Measurements from ENCODE around the gene CD300H. TPM values are rescaled to one million over a fixed set of nuclear protein-coding genes. Genes with fewer than 3 reads are reported as not detected.

The CD300H gene
- total RNA-seq, 2 donors from 2014 or later, result 0.45 TPM; not detected in 1

DNA sequence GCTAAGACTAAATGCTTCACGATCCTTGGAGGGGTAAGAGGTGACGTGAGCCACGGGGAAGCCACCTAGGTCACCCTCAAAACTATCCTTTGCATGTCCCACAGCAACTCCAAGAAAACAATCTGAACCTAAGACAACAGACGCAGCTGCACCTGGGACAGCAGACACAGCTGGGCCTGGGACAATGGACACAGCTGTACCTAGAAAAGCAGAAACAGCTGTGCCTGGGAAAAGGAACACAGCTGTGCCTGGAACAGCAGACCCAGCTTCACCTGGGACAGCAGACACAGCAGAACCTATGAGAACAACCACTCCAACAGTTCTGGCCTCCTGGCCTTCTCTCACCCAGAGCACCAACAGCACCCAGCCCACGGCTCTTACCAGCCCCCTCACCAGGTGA is 36.4 kb upstream of the CD300H start:
- H3K36me3 ChIP-seq, result no peaks in the 10 kb centered on the region
- H3K27ac ChIP-seq, result no peak overlapping the region
- no peaks in the 10 kb centered on the region for H3K4me1 ChIP-seq
- H3K9ac ChIP-seq (ENCODE audit: low read depth in 2 of 2, low read length in 2 of 2), result no peak overlapping the region
- H3K27me3 ChIP-seq, result no peaks in the 10 kb centered on the region
- no peak for DNase-seq
- H3K9me3 ChIP-seq, result no peaks in the 10 kb centered on the region
- intact Hi-C loops (cut with DNase I), result loop anchor here (5.0 kb wide), 2 partner anchors 56 to 231 kb away; partner anchors contain the start of gene CD300C
- H3K4me3 ChIP-seq, result no peak overlapping the region
- TF ChIP-seq, protein P1, sequence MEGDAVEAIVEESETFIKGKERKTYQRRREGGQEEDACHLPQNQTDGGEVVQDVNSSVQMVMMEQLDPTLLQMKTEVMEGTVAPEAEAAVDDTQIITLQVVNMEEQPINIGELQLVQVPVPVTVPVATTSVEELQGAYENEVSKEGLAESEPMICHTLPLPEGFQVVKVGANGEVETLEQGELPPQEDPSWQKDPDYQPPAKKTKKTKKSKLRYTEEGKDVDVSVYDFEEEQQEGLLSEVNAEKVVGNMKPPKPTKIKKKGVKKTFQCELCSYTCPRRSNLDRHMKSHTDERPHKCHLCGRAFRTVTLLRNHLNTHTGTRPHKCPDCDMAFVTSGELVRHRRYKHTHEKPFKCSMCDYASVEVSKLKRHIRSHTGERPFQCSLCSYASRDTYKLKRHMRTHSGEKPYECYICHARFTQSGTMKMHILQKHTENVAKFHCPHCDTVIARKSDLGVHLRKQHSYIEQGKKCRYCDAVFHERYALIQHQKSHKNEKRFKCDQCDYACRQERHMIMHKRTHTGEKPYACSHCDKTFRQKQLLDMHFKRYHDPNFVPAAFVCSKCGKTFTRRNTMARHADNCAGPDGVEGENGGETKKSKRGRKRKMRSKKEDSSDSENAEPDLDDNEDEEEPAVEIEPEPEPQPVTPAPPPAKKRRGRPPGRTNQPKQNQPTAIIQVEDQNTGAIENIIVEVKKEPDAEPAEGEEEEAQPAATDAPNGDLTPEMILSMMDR (IDR thresholded peaks at IDR 0.05), result no peak

DNA sequence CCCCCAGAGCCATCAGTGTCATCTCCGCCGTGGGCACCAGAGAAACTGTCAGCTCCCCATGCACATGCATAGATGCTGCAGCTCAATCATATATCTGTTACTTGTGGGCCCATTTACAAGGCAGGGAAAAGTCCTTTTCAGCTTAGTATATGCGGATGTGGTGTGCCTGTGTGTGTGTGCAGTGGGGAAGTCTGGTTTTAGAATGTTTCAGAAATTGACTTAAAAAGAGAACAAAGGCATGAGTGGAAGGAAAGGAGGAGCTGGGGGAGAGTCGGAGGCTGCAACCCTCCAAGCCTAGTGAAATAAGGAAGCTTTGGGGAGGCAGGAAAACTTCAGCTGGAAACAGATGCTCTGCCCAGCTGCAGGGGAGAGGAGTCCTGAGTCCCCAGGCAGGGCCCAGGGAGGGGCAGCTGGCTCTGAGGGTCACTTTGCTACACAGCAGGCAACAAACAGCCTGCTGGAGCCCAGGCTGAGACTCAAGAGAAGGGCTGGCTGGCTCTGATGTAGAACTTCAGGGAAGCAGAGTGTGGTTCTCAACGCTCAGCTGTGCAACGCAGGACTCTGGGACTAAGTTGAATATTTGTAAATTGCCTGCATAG is 35.8 kb upstream of the CD300H start:
- Histone ChIP-seq H3K27ac (no peak overlapping the region), H3K36me3 (no peaks in the 10 kb centered on the region), H3K27me3 (no peaks in the 10 kb centered on the region), H3K9ac (ENCODE audit: low read depth in 2 of 2, low read length in 2 of 2) (no peak overlapping the region), H3K4me1 (no peaks in the 10 kb centered on the region), H3K4me3 (no peak overlapping the region), H3K9me3 (no peaks in the 10 kb centered on the region)
- intact Hi-C loops (cut with DNase I), result loop anchor here (5.0 kb wide), 2 partner anchors 56 to 231 kb away; partner anchors contain the start of gene CD300C
- TF ChIP-seq, protein P1 (IDR thresholded peaks at IDR 0.05), result no peak
- no peak for DNase-seq

DNA sequence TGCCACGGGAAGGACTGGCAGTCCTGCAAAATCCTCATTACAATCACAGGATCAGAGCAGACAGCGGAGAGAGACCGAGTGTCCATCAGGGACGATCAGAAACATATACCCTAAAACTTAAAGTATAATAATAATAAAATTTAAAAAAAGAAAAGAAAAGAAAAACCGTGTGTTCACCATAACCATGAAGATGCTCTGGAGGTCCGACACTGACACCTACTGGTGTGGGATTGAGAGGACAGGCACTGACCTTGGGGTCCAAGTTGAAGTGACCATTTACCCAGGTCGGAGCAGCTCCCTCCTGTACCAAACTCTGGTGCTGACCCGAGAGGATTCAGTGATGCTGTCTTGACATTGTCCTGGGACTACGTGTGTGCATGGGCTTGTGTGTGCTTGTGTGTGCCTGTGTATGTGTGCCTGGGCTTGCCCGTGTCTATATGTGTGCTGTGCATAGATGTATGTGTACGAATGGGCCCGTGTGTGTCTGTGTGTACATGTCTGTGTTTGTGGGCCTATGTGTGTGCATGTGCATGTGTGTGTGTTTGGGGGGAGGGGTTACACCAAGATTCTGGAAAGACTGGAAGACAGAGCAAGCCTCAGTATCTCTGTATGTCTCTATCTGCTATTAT is 34.7 kb upstream of the CD300H start:
- intact Hi-C loops (cut with DNase I), result loop anchor here (5.0 kb wide), 2 partner anchors 55 to 230 kb away; partner anchors contain the start of gene CD300C
- Histone ChIP-seq H3K36me3 (no peaks in the 10 kb centered on the region), H3K9me3 (no peaks in the 10 kb centered on the region), H3K4me1 (no peaks in the 10 kb centered on the region), H3K4me3 (no peak overlapping the region), H3K27me3 (no peaks in the 10 kb centered on the region), H3K9ac (ENCODE audit: low read depth in 2 of 2, low read length in 2 of 2) (no peak overlapping the region), H3K27ac (no peak overlapping the region)
- peak; percentile 29 for DNase-seq
- TF ChIP-seq, protein P1 (IDR thresholded peaks at IDR 0.05), result peak; percentile 57

DNA sequence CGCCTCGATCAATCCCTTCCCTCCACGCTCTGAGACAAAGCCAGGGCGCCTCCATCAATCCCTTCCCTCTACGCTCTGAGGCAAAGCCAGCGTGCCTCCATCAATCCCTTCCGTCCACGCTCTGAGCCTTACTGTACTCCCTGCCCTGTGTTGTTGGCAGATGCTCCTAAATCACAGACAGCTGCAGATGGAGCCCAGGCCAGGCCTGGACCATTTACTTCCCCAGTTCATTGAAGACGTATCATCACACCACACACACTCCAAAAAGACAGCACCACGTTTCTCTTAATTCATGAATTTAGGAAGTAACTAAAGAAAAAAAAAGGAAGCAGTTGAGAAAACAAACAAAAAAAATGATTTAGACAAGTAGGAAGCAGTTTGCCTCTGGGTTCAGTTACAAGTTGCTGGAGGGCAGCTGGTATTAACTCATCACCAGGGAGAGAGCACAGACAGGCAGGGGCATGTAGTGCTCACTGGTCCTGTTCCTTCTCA is 32.2 kb upstream of the CD300H start:
- no peaks in the 10 kb centered on the region for H3K27me3 ChIP-seq
- H3K9ac ChIP-seq (ENCODE audit: low read depth in 2 of 2, low read length in 2 of 2), result no peak overlapping the region
- intact Hi-C loops (cut with DNase I), result no loop called here
- H3K4me3 ChIP-seq, result no peak overlapping the region
- TF ChIP-seq, protein P1 (IDR thresholded peaks at IDR 0.05), result no peak
- no peaks in the 10 kb centered on the region for H3K9me3 ChIP-seq
- H3K4me1 ChIP-seq, result no peaks in the 10 kb centered on the region
- no peak overlapping the region for H3K27ac ChIP-seq
- H3K36me3 ChIP-seq, result no peaks in the 10 kb centered on the region
- no peak for DNase-seq

DNA sequence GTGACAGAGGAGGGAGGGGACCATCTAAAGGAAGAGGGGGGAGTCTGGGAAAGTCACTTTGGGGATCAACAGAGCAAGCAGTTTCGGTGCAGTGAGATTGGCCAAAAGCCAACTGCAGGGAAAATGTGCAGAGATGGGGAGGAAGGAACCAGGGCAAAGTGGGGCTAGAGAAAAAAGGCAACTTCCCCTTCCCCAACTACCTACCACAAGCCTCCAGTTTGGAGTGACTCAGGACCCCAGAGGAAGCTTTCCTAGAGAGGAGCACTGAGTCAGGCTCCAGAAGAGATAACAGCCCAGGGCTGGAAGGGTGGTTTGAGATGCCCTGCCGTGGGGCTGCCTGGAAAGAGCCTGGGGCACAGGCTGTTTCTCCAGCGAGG is 31.7 kb upstream of the CD300H start:
- intact Hi-C loops (cut with DNase I), result no loop called here
- TF ChIP-seq, protein P1 (IDR thresholded peaks at IDR 0.05), result no peak

More for the DNA sequence above, 31.7 kb upstream of the CD300H start:
- Histone ChIP-seq H3K36me3 (no peaks in the 10 kb centered on the region), H3K27me3 (no peaks in the 10 kb centered on the region), H3K9ac (ENCODE audit: low read depth in 2 of 2, low read length in 2 of 2) (no peak overlapping the region), H3K9me3 (no peaks in the 10 kb centered on the region), H3K4me1 (no peaks in the 10 kb centered on the region), H3K4me3 (no peak overlapping the region), H3K27ac (no peak overlapping the region)
- DNase-seq, result no peak

All from colonic mucosa (tissue), 4 donors.